BLaER1 treated with 17β-estradiol and CSF1 and Interleukin-3, amounts not matched to agents 10 nM and 100 nM (cell line): ENCODE results near the gene ONECUT1.

Source experiments
- H3K27ac ChIP-seq, 11 experiments: shearing (Covaris generic); formaldehyde crosslinking; 2 replicates each; pipeline ENCODE4 v1.8.1; 2022
- H3K27me3 ChIP-seq, 11 experiments: shearing (Covaris generic); formaldehyde crosslinking; 2 replicates each; pipeline ENCODE4 v1.8.1; 2022
- H3K36me3 ChIP-seq, 11 experiments: shearing (Covaris generic); formaldehyde crosslinking; 2 replicates each; pipeline ENCODE4 v1.8.1; 2022
- H3K4me1 ChIP-seq, 10 experiments: shearing (Covaris generic); formaldehyde crosslinking; 2 replicates each; pipeline ENCODE4 v1.8.1; 2022
- H3K4me2 ChIP-seq, 11 experiments: shearing (Covaris generic); formaldehyde crosslinking; 2 replicates each; pipeline ENCODE4 v1.8.1; 2022
- H3K4me3 ChIP-seq, 10 experiments: shearing (Covaris generic); formaldehyde crosslinking; 2 replicates each; pipeline ENCODE4 v1.8.1; 2022
- H3K9ac ChIP-seq, 11 experiments: shearing (Covaris generic); formaldehyde crosslinking; 2 replicates each; pipeline ENCODE4 v1.8.1; 2022
- H3K9me3 ChIP-seq, 11 experiments: shearing (Covaris generic); formaldehyde crosslinking; replicated peaks in 1 of 11; 2 replicates each; pipeline ENCODE4 v1.8.1; 2022
- H4K20me1 ChIP-seq, 11 experiments: shearing (Covaris generic); formaldehyde crosslinking; 2 replicates each; pipeline ENCODE4 v1.8.1; 2022
- Cebpa-rat ChIP-seq, 11 experiments: shearing (Covaris generic); IDR thresholded peaks; 2 replicates each; pipeline ENCODE4 v1.8.1; 2022

ONECUT1 gene

GRCh38 chr15:52786436-52787122 is 3.6 kb downstream of the ONECUT1 start:
- H3K27me3 ChIP-seq: peaks cover 99 to 100% (median 100%) of the 10 kb centered on the region in 11 experiments
- 0 out of 20 replicates have a peak overlapping the region, but pooled peaks of 1 of the 10 experiments have one; percentile 24 for H3K4me3 ChIP-seq

GRCh38 chr15:52785672-52786406 is 4.3 kb downstream of the ONECUT1 start:
- peaks cover 0 to 29% (median 8%) of the 10 kb centered on the region in 11 experiments; a peak in 6 of 22 replicates for H4K20me1 ChIP-seq
- peaks cover 11 to 23% (median 18%) of the 10 kb centered on the region in 10 experiments for H3K4me1 ChIP-seq
- no peak overlapping the region for H3K9ac ChIP-seq
- TF ChIP-seq Cebpa-rat (IDR thresholded peaks at IDR 0.05): no peak
- peaks cover 92 to 100% (median 100%) of the 10 kb centered on the region in 11 experiments for H3K27me3 ChIP-seq
- H3K4me2 ChIP-seq: no peak overlapping the region; a peak in 1 of 22 replicates
- peaks cover 42 to 66% (median 62%) of the 10 kb centered on the region in 11 experiments for H3K9me3 ChIP-seq
- no peak overlapping the region for H3K27ac ChIP-seq
- peak overlapping the region in 2 of 10 experiments; percentile 21 to 22; a peak in 3 of 20 replicates for H3K4me3 ChIP-seq
- H3K36me3 ChIP-seq: no peaks in the 10 kb centered on the region

More at GRCh38 chr15:52786436-52787122, 3.6 kb downstream of the ONECUT1 start:
- H3K4me2 ChIP-seq: no peak overlapping the region; a peak in 1 of 22 replicates
- H3K36me3 ChIP-seq: no peaks in the 10 kb centered on the region
- peaks cover 0 to 29% (median 8%) of the 10 kb centered on the region in 11 experiments; a peak in 6 of 22 replicates for H4K20me1 ChIP-seq
- no peak overlapping the region for H3K27ac ChIP-seq
- H3K9ac ChIP-seq: no peak overlapping the region
- no peak for TF ChIP-seq Cebpa-rat (IDR thresholded peaks at IDR 0.05)
- peaks cover 42 to 68% (median 63%) of the 10 kb centered on the region in 11 experiments for H3K9me3 ChIP-seq
- H3K4me1 ChIP-seq: peaks cover 11 to 21% (median 14%) of the 10 kb centered on the region in 10 experiments

GRCh38 chr15:52784799-52785671 is 5.1 kb downstream of the ONECUT1 start:
- Histone ChIP-seq H3K4me3 (peak overlapping the region in 6 of 10 experiments; percentile 5 to 36 (median 22); a peak in 4 of 20 replicates), H3K9me3 (peaks cover 42 to 66% (median 62%) of the 10 kb centered on the region in 11 experiments), H3K27ac (no peak overlapping the region), H3K36me3 (no peaks in the 10 kb centered on the region), H3K9ac (no peak overlapping the region), H3K27me3 (peaks cover 84 to 94% (median 92%) of the 10 kb centered on the region in 11 experiments), H3K4me2 (peak overlapping the region in 5 of 11 experiments; percentile 1 to 53 (median 7); a peak in 3 of 22 replicates), H4K20me1 (peaks cover 0 to 29% (median 8%) of the 10 kb centered on the region in 11 experiments; a peak in 6 of 22 replicates), H3K4me1 (peaks cover 7 to 24% (median 21%) of the 10 kb centered on the region in 10 experiments)
- no peak for TF ChIP-seq Cebpa-rat (IDR thresholded peaks at IDR 0.05)

GRCh38 chr15:52783929-52784798 is 6.0 kb downstream of the ONECUT1 start:
- H3K9ac ChIP-seq: no peak overlapping the region
- H4K20me1 ChIP-seq: peaks cover 0 to 24% (median 8%) of the 10 kb centered on the region in 11 experiments; a peak in 6 of 22 replicates
- no peaks in the 10 kb centered on the region for H3K36me3 ChIP-seq
- peaks cover 76 to 85% (median 84%) of the 10 kb centered on the region in 11 experiments for H3K27me3 ChIP-seq
- H3K4me1 ChIP-seq: peaks cover under 1 to 28% (median 20%) of the 10 kb centered on the region in 10 experiments; a peak in 19 of 20 replicates
- H3K9me3 ChIP-seq: peaks cover 42 to 63% (median 60%) of the 10 kb centered on the region in 11 experiments
- no peak for TF ChIP-seq Cebpa-rat (IDR thresholded peaks at IDR 0.05)
- H3K4me3 ChIP-seq: peak overlapping the region in 5 of 10 experiments; percentile 16 to 36 (median 23); a peak in 4 of 20 replicates
- H3K4me2 ChIP-seq: peak overlapping the region in 5 of 11 experiments; percentile 5 to 53 (median 22); a peak in 6 of 22 replicates
- H3K27ac ChIP-seq: no peak overlapping the region

- no peak overlapping the region for H3K4me2 ChIP-seq
- no peak overlapping the region for H3K27ac ChIP-seq
- H3K4me1 ChIP-seq: peaks cover 0 to 33% (median 17%) of the 10 kb centered on the region in 10 experiments; a peak in 18 of 20 replicates
- peaks cover 38 to 54% (median 51%) of the 10 kb centered on the region in 11 experiments for H3K9me3 ChIP-seq
- H4K20me1 ChIP-seq: peaks cover 0 to 24% (median 8%) of the 10 kb centered on the region in 11 experiments; a peak in 6 of 22 replicates
- no peak overlapping the region for H3K4me3 ChIP-seq
- no peak for TF ChIP-seq Cebpa-rat (IDR thresholded peaks at IDR 0.05)
- H3K9ac ChIP-seq: no peak overlapping the region
- peaks cover 67 to 77% (median 75%) of the 10 kb centered on the region in 11 experiments for H3K27me3 ChIP-seq
- no peaks in the 10 kb centered on the region for H3K36me3 ChIP-seq
These were observed 6.8 kb downstream of the ONECUT1 start for GRCh38 chr15:52783191-52783829.

GRCh38 chr15:52782514-52782913 is 7.6 kb downstream of the ONECUT1 start:
- TF ChIP-seq Cebpa-rat (IDR thresholded peaks at IDR 0.05): no peak
- H3K4me2 ChIP-seq: no peak overlapping the region
- H3K36me3 ChIP-seq: no peaks in the 10 kb centered on the region
- peaks cover 0 to 34% (median 17%) of the 10 kb centered on the region in 10 experiments; a peak in 18 of 20 replicates for H3K4me1 ChIP-seq
- no peak overlapping the region for H3K4me3 ChIP-seq
- H4K20me1 ChIP-seq: peaks cover 0 to 24% (median 8%) of the 10 kb centered on the region in 11 experiments; a peak in 6 of 22 replicates
- peaks cover 59 to 69% (median 67%) of the 10 kb centered on the region in 11 experiments for H3K27me3 ChIP-seq
- no peak overlapping the region for H3K9ac ChIP-seq
- H3K9me3 ChIP-seq: peaks cover 30 to 46% (median 43%) of the 10 kb centered on the region in 11 experiments
- H3K27ac ChIP-seq: no peak overlapping the region
